ENCODE measurements around the gene TNFRSF9.

The TNFRSF9 gene

DNA sequence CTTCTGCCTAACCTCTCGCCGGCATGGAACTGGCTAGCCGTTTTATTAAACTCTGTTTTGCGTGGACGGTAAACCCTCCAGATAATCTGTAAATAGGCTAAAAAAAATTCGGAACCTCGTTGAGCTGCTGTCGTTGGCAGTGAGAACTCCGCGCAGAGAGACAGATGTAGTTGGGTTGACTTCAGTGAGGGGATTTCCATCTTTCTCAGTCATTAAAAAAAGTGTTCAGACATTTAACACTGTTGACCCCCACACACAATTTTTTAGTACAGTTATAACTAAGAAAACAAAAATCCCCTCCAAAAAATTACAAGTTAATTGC is 21.3 kb upstream of the TNFRSF9 start:
- CTCF ChIA-PET = interaction anchor here (1.0 to 4.8 kb wide), 3 partner anchors 14 to 53 kb away, joined by 3 to 26 read pairs (median 4); no protein-coding TSS in a partner anchor
- TF ChIP-seq, protein P1, sequence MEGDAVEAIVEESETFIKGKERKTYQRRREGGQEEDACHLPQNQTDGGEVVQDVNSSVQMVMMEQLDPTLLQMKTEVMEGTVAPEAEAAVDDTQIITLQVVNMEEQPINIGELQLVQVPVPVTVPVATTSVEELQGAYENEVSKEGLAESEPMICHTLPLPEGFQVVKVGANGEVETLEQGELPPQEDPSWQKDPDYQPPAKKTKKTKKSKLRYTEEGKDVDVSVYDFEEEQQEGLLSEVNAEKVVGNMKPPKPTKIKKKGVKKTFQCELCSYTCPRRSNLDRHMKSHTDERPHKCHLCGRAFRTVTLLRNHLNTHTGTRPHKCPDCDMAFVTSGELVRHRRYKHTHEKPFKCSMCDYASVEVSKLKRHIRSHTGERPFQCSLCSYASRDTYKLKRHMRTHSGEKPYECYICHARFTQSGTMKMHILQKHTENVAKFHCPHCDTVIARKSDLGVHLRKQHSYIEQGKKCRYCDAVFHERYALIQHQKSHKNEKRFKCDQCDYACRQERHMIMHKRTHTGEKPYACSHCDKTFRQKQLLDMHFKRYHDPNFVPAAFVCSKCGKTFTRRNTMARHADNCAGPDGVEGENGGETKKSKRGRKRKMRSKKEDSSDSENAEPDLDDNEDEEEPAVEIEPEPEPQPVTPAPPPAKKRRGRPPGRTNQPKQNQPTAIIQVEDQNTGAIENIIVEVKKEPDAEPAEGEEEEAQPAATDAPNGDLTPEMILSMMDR (IDR thresholded peaks at IDR 0.05; ENCODE audit: control extremely low read depth, extremely low read depth, low read depth, missing control alignments) = no peak
- POLR2A ChIA-PET = interaction anchor here (1.0 kb wide), 1 partner anchor 13 kb away, joined by 4 read pairs; no protein-coding TSS in a partner anchor
- peak; percentile 44 for DNase-seq (ENCODE audit: extremely low spot score)

DNA sequence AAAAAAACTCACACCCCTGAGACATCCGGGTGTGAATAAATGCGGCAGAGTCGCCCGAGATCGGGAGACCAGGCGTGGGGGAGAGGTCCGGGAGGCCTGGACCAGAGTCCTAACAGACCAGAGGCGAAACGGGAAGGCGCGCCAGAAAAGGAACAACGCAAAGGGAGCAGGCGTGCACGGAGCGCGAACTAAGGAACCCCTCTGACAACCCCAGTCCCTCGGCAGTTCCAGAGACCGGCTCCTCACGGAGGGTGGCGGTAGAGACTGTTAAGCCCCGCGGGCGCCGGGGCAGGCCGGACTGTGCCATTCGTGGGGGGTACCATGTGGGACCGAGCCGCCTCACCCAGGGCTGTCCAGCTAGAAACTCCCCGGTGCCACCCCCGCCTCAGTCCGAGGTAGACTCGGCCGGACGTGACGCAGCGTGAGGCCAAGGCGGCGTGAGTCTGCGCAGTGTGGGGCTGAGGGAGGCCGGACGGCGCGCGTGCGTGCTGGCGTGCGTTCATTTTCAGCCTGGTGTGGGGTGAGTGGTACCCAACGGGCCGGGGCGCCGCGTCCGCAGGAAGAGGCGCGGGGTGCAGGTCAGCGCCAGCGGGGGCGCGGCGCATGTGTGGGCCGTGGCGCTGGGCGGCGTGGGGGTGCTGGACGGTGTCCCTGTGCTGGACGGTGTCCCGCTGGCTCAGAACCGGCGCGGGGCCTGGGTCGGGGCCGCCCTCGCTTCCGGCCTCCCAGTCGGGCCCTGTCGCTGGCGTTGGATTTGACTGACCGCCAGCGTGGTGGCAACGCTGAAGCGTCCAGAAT is 20.8 kb upstream of the TNFRSF9 start, which contains the start of gene PARK7:
PARK7 (plus strand) TSS at position 496 of the 798 bp plus-strand sequence. CDS start 1,075 bp downstream, outside the sequence.
- TF ChIP-seq, protein P1 (IDR thresholded peaks at IDR 0.05; ENCODE audit: control extremely low read depth, extremely low read depth, low read depth, missing control alignments) = peak; percentile 26
- peak; percentile 98 for DNase-seq (ENCODE audit: extremely low spot score)
- ChIA-PET POLR2A (interaction anchor here (1.0 kb wide), 1 partner anchor 12 kb away, joined by 4 read pairs; no protein-coding TSS in a partner anchor), CTCF (interaction anchor here (1.0 to 4.8 kb wide), 3 partner anchors 14 to 54 kb away, joined by 3 to 26 read pairs (median 4); no protein-coding TSS in a partner anchor)

DNA sequence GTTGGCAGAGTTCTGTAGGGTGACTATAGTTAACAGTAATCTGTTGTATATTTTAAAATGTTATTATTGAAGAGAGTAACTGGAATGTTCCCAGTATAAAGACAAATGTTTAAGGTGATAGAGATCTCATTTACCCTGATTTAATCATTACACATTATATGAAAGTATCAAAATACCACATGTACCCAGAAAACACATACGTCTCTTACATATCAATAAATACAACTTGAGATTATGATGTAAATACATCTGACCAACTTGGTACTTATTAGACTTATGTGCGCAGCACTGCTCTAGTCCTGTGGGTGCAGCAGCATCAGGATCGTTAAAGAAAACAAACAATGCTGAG is 20.2 kb upstream of the TNFRSF9 start:
- DNase-seq (ENCODE audit: extremely low spot score) = no peak
- ChIA-PET POLR2A (interaction anchor here (1.0 kb wide), 1 partner anchor 12 kb away, joined by 4 read pairs; no protein-coding TSS in a partner anchor), CTCF (interaction anchor here (1.0 to 4.8 kb wide), 3 partner anchors 15 to 55 kb away, joined by 3 to 26 read pairs (median 4); no protein-coding TSS in a partner anchor)
- TF ChIP-seq, protein P1 (IDR thresholded peaks at IDR 0.05; ENCODE audit: control extremely low read depth, extremely low read depth, low read depth, missing control alignments) = no peak

DNA sequence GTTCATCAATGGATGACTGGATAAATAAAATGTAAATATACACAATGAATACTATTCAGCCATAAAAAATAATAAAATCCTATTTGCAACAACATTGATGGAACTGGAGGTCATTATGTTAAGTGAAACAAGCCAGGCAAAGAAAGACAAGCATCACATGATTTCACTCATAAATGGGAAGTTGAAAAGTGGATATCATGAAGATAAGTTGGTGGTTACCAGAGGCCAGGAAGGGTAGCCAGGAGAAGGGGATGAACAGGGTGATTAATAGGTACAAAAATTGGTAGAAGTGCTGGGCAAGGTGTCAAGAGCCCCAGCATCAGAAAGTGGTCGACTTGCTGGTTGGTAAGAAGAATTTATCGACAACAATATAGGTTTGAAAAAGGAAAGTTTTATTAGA is 19.5 kb upstream of the TNFRSF9 start:
- DNase-seq (ENCODE audit: extremely low spot score) = no peak
- TF ChIP-seq, protein P1 (IDR thresholded peaks at IDR 0.05; ENCODE audit: control extremely low read depth, extremely low read depth, low read depth, missing control alignments) = no peak
- CTCF ChIA-PET = no interaction called here
- POLR2A ChIA-PET = no interaction called here

DNA sequence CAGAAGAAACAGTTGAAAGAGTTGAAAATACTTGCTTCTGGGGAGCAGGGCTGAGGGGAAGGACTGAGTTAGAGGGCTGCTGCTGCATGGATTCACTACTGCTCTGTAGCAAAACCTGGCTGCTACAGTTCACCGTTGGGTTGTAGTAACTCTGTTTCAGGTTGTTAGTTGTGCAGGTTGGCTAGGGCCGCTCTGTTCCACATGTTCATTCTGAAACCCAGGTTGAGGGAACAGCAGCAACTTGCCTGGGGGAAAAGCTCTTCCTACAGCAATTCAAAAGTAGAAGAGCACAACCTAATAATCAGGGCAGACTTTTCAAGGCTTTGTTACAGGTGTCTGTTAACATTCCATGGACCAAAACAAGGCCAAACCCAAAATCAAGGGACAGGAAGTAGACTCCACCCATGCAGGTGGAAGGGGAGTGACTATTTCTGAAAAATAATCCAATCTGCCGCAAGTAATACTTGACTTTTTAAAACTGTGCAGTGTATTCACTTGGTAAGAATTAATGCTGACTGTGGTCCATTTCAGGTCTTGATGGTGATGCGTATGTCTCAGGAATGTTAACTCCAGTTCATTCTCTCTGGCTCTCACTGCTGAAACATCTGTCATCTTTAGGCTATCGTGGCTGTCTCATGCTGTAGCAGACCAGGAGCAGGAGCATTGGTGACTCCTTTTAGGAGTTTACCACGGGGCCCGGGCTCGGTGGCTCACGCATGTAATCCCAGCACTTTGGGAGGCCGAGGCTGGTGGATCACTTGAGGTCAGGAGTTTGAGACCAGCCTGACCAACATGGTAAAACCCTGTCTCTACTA is 15.8 kb upstream of the TNFRSF9 start:
- ChIA-PET CTCF (no interaction called here), POLR2A (no interaction called here)
- DNase-seq (ENCODE audit: extremely low spot score) = no peak
- TF ChIP-seq, protein P1 (IDR thresholded peaks at IDR 0.05; ENCODE audit: control extremely low read depth, extremely low read depth, low read depth, missing control alignments) = no peak

DNA sequence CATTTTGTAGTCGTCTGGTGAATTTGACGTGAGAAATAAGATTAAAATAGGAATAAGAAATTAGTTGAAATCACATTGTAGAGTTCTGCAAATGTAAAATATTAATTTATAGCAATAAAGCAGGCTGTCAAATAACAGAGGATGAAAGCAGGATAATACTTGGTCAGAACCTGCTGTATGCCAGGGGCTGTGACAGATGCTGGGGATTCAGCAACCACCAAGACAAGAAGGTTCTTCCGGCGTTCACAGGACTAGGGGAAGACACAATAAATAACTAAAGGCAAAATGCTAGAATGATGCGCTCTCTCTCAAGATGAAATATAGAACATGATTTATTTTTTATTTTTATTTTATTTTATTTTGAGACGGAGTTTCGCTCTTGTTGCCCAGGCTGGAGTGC is 14.0 kb upstream of the TNFRSF9 start:
- DNase-seq (ENCODE audit: extremely low spot score) = no peak
- TF ChIP-seq, protein P1 (IDR thresholded peaks at IDR 0.05; ENCODE audit: control extremely low read depth, extremely low read depth, low read depth, missing control alignments) = no peak
- CTCF ChIA-PET = no interaction called here
- POLR2A ChIA-PET = no interaction called here
